SK-N-SH treated with all-trans-retinoic acid at 6 μM for 48 hours (cell line): ENCODE results near the gene TSPAN18.

Experiments used
- SNAI2 ChIP-seq: fragments of 250-450 bp; sonication (Bioruptor Pico); IDR thresholded peaks from 2 replicates; pipeline ENCODE4 v1.5.0; 2020; ENCODE audit warnings: mild to moderate bottlenecking, moderate library complexity
- TF ChIP-seq, protein P1 (sequence below): fragments of 250-450 bp; sonication (Bioruptor Pico); IDR thresholded peaks from 2 replicates; pipeline ENCODE4 v1.8.0; 2020; ENCODE audit warnings: mild to moderate bottlenecking, moderate library complexity, borderline replicate concordance

DNA sequence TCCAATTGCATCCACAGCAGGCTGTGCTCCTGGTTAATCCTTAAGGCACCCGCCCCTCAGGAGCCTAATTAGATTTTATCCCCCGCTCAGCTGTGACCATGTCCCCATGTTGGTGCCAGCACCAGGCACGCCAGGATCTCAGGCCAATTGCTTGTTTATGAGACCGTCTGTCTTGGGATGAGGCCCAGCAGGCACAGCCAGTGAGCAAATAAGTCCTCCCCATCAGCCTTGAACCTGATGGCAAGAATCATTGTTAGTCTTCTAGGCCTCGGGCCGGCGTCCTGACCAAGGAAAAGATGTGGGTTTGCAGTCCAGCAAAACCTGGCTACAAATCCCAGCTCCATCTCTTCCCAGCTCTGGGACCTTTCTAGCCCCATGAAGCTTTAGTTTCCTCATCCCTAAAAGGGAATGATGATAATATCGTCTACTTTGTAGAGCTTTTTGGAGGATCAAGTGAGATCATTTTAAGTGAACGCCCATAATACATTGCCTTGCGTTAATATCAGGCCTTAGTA, 166.6 kb downstream of the TSPAN18 start:
- no peak for TF ChIP-seq SNAI2
- TF ChIP-seq, protein P1, sequence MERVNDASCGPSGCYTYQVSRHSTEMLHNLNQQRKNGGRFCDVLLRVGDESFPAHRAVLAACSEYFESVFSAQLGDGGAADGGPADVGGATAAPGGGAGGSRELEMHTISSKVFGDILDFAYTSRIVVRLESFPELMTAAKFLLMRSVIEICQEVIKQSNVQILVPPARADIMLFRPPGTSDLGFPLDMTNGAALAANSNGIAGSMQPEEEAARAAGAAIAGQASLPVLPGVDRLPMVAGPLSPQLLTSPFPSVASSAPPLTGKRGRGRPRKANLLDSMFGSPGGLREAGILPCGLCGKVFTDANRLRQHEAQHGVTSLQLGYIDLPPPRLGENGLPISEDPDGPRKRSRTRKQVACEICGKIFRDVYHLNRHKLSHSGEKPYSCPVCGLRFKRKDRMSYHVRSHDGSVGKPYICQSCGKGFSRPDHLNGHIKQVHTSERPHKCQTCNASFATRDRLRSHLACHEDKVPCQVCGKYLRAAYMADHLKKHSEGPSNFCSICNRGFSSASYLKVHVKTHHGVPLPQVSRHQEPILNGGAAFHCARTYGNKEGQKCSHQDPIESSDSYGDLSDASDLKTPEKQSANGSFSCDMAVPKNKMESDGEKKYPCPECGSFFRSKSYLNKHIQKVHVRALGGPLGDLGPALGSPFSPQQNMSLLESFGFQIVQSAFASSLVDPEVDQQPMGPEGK (CRISPR knock-in tag): no peak
